IPS-15b (cell line): Measurements from ENCODE around the gene TNNI2.
"Not testable (repeated sequence)": the region's sequence is repeated elsewhere in the genome, so short reads cannot be mapped to it uniquely, and the experiment has no call there.

Source experiments
- H3K27me3 ChIP-seq: one replicate; pipeline ENCODE4 v1.6.1; 2013; ENCODE audit warnings: low read length; ENCODE audit not compliant: control insufficient read depth, insufficient read depth
- H3K36me3 ChIP-seq: one replicate; pipeline ENCODE4 v1.6.1; 2013; ENCODE audit warnings: low read length; ENCODE audit not compliant: control insufficient read depth, insufficient read depth
- H3K4me1 ChIP-seq: one replicate; pipeline ENCODE4 v1.6.1; 2013; ENCODE audit warnings: mild to moderate bottlenecking, low read length; ENCODE audit not compliant: control insufficient read depth, insufficient read depth
- H3K4me3 ChIP-seq: one replicate; pipeline ENCODE4 v1.5.1; 2013; ENCODE audit warnings: low read depth, low read length
- H3K9ac ChIP-seq: one replicate; pipeline ENCODE4 v1.6.1; 2013; ENCODE audit warnings: low read depth, mild to moderate bottlenecking, low read length
- H3K9me3 ChIP-seq: one replicate; pipeline ENCODE4 v1.6.1; 2013; ENCODE audit warnings: mild to moderate bottlenecking, low read length; ENCODE audit not compliant: control insufficient read depth, insufficient read depth

Gene TNNI2

DNA sequence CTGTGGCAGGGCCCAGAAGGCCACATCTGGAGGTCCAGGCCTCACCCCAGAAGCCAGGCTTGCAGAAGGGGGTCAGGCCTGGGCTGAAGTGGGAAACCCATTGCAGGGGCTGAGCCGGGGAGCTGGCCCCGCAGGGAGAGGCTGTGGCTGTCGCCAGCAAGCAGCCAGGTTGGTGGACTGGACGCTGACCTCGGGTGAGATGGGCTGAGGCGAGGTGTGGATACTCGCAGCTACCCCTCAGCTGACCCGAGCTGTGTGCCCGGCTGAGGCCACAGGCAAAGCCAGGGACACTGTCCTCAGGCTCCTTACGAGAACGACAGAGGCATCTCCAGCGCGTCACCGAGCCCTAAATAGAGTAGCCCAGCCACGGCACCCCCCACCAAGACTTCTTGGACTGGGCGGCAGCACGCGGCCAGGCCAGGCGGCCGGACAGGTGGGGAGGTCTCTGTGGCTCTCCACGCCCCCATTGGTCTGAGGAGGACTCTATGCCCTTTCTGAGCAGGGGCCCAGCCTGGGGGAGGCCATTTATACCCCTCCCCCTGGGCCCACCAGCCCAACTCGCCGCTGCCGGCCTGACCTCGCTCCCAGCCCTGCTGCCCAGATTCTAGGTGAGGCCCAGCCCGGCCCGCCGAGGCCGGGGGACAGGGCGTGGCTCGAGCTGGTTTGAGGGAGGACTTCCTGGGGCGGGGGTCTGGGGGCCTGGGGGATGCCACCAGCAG, at the start of gene TNNI2:
Gene TNNI2, plus strand, starts transcription at position 556 of the 719 bp plus-strand sequence. CDS start 716 bp downstream, outside the sequence.
- Histone ChIP-seq H3K36me3 (no peaks in the 10 kb centered on the region), H3K9ac (no peak within 1 kb of the TSS), H3K4me3 (no peak within 1 kb of the TSS)

DNA sequence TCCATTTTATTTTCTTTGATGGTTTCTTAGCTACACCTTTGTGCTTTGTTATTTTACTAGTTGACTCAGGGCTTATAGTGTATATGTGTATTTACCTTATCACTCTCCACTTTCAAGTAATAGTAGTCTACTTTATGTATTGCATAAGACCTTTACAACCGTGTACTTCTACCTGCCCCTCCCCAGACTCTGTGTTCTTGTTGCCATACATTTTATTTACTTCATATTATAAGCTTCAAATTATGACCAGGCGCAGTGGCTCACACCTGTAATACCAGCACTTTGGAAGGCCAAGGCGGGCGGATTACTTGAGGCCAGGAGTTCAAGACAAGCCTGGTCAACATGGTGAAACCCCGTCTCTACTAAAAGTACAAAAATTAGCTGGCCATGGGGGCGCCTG, 46.9 kb upstream of the TNNI2 start:
- Histone ChIP-seq H3K27me3 (peaks cover 6% of the 10 kb centered on the region), H3K36me3 (no peaks in the 10 kb centered on the region), H3K4me1 (no peaks in the 10 kb centered on the region), H3K9ac (no peak overlapping the region), H3K9me3 (no peaks in the 10 kb centered on the region), H3K4me3 (no peak overlapping the region)

More for the DNA sequence above, at the start of gene TNNI2:
- H3K9me3 ChIP-seq = no peaks in the 10 kb centered on the region
- H3K27me3 ChIP-seq = no peaks in the 10 kb centered on the region
- no peaks in the 10 kb centered on the region for H3K4me1 ChIP-seq

DNA sequence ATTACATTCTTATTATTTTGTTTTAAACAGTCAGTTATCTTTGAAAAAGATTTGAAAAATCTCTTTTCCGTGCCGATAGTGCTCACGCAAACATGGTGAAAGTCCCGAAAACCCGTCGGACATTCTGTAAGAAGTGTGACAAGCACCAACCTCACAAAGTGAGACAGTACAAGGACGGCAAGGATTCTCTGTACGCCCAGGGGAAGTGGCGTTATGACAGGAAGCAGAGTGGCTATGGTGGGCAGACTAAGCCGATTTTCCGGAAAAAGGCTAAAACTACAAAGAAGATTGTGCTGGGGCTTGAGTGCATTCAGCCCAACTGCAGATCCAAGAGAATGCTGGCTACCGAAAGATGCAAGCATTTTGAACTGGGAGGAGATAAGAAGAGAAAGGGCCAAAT, 46.3 kb upstream of the TNNI2 start:
- H3K4me1 ChIP-seq = no peaks in the 10 kb centered on the region
- no peak overlapping the region for H3K9ac ChIP-seq
- H3K36me3 ChIP-seq = no peaks in the 10 kb centered on the region
- H3K4me3 ChIP-seq = no peak overlapping the region
- H3K27me3 ChIP-seq = peaks cover 6% of the 10 kb centered on the region
- H3K9me3 ChIP-seq = no peaks in the 10 kb centered on the region

DNA sequence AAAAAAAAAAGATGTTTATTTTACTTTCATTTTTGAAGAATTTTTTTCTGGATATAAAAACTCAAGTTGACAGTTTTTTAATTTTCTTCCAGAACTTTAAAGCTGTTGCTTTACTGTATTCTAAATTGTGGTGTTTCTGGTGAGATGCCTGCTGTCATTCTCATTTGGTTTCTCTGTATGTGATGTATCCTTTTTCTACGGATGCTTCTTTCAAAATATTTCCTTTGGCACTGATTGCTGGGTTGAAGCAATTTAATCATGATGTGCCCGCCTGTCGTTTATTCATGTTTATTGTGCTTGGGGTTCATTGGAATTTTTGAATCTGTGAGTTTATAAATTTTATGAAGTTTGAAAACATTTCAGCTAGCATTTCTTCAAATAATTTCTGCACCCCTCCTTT, 45.7 kb upstream of the TNNI2 start:
- no peaks in the 10 kb centered on the region for H3K36me3 ChIP-seq
- no peaks in the 10 kb centered on the region for H3K9me3 ChIP-seq
- H3K4me1 ChIP-seq = no peaks in the 10 kb centered on the region
- no peak overlapping the region for H3K9ac ChIP-seq
- no peak overlapping the region for H3K4me3 ChIP-seq
- H3K27me3 ChIP-seq = peaks cover 6% of the 10 kb centered on the region

DNA sequence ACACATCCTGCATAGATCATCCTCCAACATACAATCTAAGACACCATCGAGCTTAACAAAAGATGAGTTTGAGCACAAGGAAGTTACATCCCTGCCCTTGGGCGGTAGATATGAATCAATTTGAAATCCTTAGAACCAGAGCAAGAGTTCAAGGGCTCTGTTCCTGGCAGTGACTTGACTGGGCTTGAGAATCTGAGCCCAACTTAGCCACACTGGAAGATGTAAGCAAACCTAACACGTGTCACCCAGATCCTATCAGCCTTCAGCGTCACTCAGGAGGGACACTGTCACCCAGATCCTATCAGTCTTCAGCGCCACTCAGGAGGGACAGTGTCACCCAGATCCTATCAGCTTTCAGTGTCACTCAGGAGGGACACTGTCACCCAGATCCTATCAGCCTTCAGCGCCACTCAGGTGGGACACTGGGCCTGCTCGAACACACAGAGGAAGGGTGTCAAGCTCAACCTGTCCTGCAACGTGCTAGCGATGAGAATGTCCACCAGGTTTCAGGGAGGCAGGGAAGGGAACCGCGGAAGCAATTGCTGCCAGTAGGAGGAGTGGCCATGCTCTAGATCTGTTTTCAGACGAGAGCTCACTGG, 42.3 kb upstream of the TNNI2 start:
- no peaks in the 10 kb centered on the region for H3K4me1 ChIP-seq
- no peaks in the 10 kb centered on the region for H3K9me3 ChIP-seq
- H3K36me3 ChIP-seq = no peaks in the 10 kb centered on the region
- H3K9ac ChIP-seq = no peak overlapping the region
- peaks cover 3% of the 10 kb centered on the region for H3K27me3 ChIP-seq
- H3K4me3 ChIP-seq = no peak overlapping the region

DNA sequence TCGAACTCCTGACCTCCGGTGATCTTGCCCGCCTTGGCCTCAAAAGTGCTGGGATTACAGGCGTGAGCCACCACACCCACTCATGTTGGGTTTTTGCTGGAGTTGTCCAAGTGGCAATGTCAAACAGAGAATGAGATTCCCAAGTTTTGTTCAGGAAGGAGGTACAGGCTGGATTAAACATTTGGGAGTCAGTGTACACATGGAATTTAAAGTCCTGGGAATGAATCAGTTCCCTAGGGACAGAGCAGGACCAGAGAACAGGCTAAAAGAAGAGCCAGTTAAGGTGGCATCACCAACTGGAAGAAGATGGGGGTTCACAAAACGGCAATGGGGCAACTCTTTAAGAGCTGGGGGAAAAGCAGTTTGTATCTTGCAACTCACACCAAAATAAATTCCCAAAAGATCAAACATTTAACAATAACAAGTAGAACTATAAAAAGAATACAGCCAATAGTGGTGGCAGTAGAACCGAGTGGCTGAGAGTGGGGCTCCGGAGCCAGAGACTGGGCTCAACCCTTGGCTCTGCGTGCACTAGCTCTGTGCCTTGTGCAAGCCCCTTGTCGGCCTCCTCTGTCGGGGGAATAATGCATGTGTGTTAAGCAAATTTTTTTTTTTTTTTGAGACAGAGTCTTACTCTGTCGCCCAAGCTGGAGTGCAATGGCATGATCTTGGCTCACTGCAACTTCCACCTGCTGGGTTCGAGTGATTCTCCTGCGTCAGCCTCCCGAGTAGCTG, 41.2 kb upstream of the TNNI2 start:
- H3K4me1 ChIP-seq = no peaks in the 10 kb centered on the region
- no peak overlapping the region for H3K4me3 ChIP-seq
- H3K9me3 ChIP-seq = no peaks in the 10 kb centered on the region
- H3K9ac ChIP-seq = no peak overlapping the region
- H3K27me3 ChIP-seq = peaks cover 3% of the 10 kb centered on the region
- no peaks in the 10 kb centered on the region for H3K36me3 ChIP-seq

DNA sequence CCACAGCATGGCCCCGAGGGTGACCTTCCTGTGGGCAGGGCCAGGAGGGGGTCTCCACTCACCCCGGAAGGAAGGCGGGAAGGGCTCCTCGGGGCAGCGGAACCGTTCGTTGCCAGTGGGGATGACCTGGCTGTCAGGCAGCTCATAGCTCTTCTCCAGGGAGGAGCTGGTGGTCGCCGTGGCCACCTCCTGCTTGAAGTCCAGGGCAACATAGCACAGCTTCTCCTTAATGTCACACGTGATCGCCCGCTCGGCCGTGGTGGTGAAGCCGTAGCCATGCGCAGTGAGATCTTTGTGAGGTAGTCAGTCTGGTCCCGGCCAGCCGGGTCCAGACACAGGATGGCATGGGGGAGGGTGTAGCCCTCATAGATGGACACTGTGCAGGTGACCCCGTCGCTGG, 35.5 kb upstream of the TNNI2 start:
- no peaks in the 10 kb centered on the region for H3K27me3 ChIP-seq
- no peak overlapping the region for H3K9ac ChIP-seq
- H3K9me3 ChIP-seq = no peaks in the 10 kb centered on the region
- H3K36me3 ChIP-seq = no peaks in the 10 kb centered on the region
- H3K4me1 ChIP-seq = no peaks in the 10 kb centered on the region
- no peak overlapping the region for H3K4me3 ChIP-seq

DNA sequence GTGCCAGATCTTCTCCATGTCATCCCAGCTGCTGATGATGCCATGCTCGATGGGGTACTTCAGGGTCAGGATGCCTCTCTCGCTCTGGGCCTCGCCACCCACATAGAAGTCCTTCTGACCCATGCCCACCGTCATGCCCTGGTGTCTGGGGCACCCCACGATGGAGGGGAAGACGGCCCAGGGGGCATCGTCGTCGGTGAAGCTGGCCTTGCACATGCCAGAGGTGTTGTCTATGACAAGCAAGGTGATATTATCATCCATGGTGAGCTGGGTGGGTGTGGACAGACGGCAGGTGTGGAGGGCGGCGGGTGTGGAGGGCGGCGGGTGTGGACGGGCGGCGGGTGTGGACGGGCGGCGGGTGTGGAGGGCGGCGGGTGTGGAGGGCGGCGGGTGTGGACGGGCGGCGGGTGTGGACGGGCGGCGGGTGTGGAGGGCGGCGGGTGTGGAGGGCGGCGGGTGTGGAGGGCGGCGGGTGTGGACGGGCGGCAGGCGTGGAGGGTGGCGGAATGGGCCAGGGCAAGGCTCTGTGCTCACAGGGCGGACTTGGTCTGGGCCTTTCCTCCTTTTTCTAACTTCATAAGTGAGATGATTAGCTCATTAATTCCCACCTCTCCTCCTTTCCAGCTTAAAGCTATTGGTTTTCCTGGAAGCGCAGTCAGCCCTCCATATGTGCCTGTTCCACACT, 34.8 kb upstream of the TNNI2 start:
- not testable (repeated sequence) for H3K4me1 ChIP-seq, H3K9me3 ChIP-seq, H3K36me3 ChIP-seq, H3K9ac ChIP-seq, H3K27me3 ChIP-seq, H3K4me3 ChIP-seq

DNA sequence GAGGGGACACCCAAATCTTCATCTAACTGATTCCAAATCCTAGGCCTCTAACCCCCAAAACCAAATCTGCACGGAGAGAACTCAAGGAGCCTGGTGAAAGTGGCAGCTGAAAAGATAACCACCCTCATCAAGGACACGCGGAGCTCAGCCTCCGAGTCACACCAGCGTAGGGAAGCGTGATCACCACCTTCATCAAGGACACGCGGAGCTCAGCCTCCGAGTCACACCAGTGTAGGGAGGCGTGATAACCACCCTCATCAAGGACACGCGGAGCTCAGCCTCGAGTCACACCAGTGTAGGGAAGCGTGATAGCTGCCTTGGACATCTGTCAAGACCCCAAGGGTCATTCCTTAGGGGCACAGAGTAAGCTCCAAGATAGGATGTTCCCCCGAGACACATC, 33.3 kb upstream of the TNNI2 start:
- Histone ChIP-seq H3K9ac (no peak overlapping the region), H3K4me1 (no peaks in the 10 kb centered on the region), H3K9me3 (no peaks in the 10 kb centered on the region), H3K36me3 (no peaks in the 10 kb centered on the region), H3K4me3 (no peak overlapping the region), H3K27me3 (no peaks in the 10 kb centered on the region)

DNA sequence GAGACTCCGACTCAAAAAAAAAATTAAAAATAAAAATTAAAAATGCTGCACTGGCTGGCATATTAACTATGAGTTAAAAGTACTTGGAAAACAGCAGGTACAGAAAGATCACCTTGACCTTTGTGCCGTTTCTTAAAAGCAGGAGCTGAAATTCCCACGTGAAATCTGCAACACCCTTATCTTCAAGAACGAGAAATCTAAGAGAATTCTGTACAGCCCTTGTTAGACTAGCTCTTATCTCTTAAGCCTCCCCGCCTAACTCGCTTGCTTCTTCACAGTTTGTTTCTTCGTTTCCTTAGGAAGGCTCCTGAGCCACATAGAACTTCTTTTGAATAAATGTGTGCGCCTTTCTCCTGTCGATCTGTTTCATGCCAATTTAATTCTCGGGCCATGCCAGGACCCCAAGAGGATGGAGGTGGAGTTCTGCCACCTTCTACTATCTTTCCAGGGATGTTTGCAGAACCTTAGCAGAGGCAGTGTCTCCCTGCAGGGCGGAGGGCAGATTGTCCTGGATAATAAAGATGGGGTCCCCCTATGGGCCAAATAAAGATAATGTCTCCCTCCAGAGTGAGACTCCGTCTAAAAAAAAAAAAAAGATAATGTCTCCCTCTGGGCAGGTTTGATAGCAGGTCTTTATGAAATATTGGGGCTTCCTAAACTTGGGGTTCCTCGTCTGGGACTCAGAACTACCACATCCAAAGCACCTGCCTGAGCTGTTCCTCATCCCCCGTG, 31.4 kb upstream of the TNNI2 start:
- no peak overlapping the region for H3K9ac ChIP-seq
- H3K36me3 ChIP-seq = no peaks in the 10 kb centered on the region
- no peaks in the 10 kb centered on the region for H3K9me3 ChIP-seq
- no peaks in the 10 kb centered on the region for H3K4me1 ChIP-seq
- no peaks in the 10 kb centered on the region for H3K27me3 ChIP-seq
- no peak overlapping the region for H3K4me3 ChIP-seq

DNA sequence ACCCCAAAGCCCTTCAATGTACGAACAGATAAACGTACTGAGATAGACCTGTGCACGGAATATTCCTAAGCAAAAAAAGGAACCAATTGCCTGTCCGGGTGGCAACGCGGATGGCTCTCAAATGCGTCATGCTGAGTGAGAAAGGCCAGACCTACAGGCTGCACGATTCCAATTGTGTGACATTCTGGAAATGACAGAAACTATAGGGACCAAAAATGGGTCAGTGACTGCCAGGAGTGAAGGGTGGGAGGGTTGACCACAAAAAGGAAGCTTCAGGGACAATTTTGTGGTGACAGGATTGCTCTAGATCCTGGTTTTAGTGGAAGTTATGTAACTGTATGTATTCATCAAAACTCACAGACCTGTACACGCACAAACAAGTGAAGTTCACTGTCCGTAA, 28.0 kb upstream of the TNNI2 start:
- no peaks in the 10 kb centered on the region for H3K36me3 ChIP-seq
- H3K4me1 ChIP-seq = no peaks in the 10 kb centered on the region
- no peaks in the 10 kb centered on the region for H3K27me3 ChIP-seq
- no peaks in the 10 kb centered on the region for H3K9me3 ChIP-seq
- no peak overlapping the region for H3K4me3 ChIP-seq
- H3K9ac ChIP-seq = no peak overlapping the region
